ENCODE data around the gene MACROD2. TPM values are rescaled to one million over a fixed set of nuclear protein-coding genes. Genes with fewer than 3 reads are reported as not detected.

The MACROD2 gene
- total and polyA plus RNA-seq, 4 donors: 0.66 to 10.5 (median 3.3) TPM

DNA sequence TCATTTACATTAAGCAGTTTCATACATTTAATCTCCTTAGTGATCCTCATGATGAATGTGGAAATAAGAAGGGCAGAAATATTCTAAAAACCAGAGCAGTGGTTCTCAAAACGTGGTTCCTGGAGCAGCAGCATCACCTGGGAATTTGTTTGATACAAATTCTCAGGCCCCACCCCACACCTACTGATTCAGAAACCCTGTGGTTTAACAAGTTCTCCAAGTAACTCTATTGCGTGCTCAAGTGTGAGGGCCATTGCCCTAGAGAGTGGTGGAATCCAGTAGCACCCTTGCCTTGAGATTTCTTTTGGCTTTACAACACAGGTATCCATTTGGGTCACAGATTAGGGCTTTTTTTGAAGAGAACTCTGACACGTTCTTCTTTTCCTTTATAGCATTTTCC is 696.7 kb downstream of the MACROD2 start:
- no peak for DNase-seq (ENCODE audit: low spot score)
- no peak overlapping the region for H3K4me3 ChIP-seq (ENCODE audit: low read depth in 1 of 3, low read length in 3 of 3)
- no peak overlapping the region for H3K27ac ChIP-seq (ENCODE audit: low read depth in 1 of 2, low read length in 2 of 2)
- no peaks in the 10 kb centered on the region for H3K27me3 ChIP-seq (ENCODE audit: control insufficient read depth in 4 of 4, insufficient read depth in 4 of 4, low read length in 3 of 4)
- H3K9ac ChIP-seq (ENCODE audit: low read depth in 1 of 2, low read length in 2 of 2): no peak overlapping the region
- TF ChIP-seq NR2F2 (IDR thresholded peaks at IDR 0.05): no peak
- TF ChIP-seq HNF4G (IDR thresholded peaks at IDR 0.05): no peak
- TF ChIP-seq, protein P1, sequence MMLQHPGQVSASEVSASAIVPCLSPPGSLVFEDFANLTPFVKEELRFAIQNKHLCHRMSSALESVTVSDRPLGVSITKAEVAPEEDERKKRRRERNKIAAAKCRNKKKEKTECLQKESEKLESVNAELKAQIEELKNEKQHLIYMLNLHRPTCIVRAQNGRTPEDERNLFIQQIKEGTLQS (IDR thresholded peaks at IDR 0.05): no peak
- 90% methylated on average over 3 of the region's 3 CpGs for WGBS
- peaks cover 1 to 3% (median 2%) of the 10 kb centered on the region in 4 donors for H3K4me1 ChIP-seq (ENCODE audit: control insufficient read depth in 4 of 4, insufficient read depth in 4 of 4, low read length in 3 of 4)
- no peaks in the 10 kb centered on the region for H3K9me3 ChIP-seq (ENCODE audit: control insufficient read depth in 4 of 4, low read length in 3 of 4)
- H3K36me3 ChIP-seq (ENCODE audit: control insufficient read depth in 4 of 4, insufficient read depth in 3 of 4, low read depth in 1 of 4, low read length in 3 of 4): no peaks in the 10 kb centered on the region

DNA sequence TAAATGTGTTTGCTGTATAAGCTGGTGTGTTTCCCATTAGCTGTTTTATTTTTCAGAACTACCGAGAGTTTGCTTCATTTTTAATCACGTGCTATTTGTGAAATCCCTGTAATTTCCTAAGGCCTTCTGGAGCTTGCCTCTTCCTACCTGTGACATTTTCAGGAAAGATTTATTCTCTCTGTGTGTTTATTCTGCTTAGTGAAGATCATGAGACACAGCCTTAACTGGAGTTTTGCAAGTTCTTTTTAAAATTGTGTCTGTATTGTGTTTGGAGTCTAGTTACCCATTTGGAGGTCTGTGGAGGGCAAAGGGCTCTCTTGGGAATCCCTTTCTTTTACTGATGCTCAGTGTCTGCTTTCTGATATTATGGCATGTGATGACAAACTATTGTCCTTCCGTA is 701.2 kb downstream of the MACROD2 start:
- DNase-seq (ENCODE audit: low spot score): no peak
- Histone ChIP-seq H3K27me3 (ENCODE audit: control insufficient read depth in 4 of 4, insufficient read depth in 4 of 4, low read length in 3 of 4) (no peaks in the 10 kb centered on the region), H3K36me3 (ENCODE audit: control insufficient read depth in 4 of 4, insufficient read depth in 3 of 4, low read depth in 1 of 4, low read length in 3 of 4) (no peaks in the 10 kb centered on the region), H3K4me3 (ENCODE audit: low read depth in 1 of 3, low read length in 3 of 3) (no peak overlapping the region), H3K27ac (ENCODE audit: low read depth in 1 of 2, low read length in 2 of 2) (no peak overlapping the region), H3K9ac (ENCODE audit: low read depth in 1 of 2, low read length in 2 of 2) (no peak overlapping the region), H3K4me1 (ENCODE audit: control insufficient read depth in 4 of 4, insufficient read depth in 4 of 4, low read length in 3 of 4) (peaks cover 2 to 27% (median 12%) of the 10 kb centered on the region in 4 donors), H3K9me3 (ENCODE audit: control insufficient read depth in 4 of 4, low read length in 3 of 4) (no peaks in the 10 kb centered on the region)
- 79% methylated on average over 3 of the region's 3 CpGs for WGBS
- TF ChIP-seq YY1 (IDR thresholded peaks at IDR 0.05) (no peak), EGR1 (IDR thresholded peaks at IDR 0.05; ENCODE audit: low read depth in 2 of 2) (no peak), RXRA (IDR thresholded peaks at IDR 0.05) (no peak)
- TF ChIP-seq, protein P2, sequence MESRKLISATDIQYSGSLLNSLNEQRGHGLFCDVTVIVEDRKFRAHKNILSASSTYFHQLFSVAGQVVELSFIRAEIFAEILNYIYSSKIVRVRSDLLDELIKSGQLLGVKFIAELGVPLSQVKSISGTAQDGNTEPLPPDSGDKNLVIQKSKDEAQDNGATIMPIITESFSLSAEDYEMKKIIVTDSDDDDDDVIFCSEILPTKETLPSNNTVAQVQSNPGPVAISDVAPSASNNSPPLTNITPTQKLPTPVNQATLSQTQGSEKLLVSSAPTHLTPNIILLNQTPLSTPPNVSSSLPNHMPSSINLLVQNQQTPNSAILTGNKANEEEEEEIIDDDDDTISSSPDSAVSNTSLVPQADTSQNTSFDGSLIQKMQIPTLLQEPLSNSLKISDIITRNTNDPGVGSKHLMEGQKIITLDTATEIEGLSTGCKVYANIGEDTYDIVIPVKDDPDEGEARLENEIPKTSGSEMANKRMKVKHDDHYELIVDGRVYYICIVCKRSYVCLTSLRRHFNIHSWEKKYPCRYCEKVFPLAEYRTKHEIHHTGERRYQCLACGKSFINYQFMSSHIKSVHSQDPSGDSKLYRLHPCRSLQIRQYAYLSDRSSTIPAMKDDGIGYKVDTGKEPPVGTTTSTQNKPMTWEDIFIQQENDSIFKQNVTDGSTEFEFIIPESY (IDR thresholded peaks at IDR 0.05): no peak

DNA sequence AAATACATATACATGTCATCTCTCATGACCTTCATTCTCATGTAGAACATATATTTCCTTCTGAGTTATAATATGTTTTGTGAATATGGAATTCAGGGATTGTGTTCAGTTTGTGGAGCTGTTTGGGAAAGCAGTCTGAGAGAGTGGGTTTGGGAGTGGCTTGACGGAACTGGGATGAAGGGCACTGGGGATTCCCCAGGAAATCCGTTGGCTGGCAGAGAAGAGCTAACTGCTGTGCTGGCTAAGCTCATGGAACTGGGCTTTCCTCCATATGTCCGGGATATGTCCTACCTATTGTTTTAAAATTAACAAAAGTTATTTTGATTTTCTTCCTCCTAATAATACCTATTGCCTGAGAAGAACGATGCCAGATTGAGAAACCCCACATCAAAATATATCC is 701.6 kb downstream of the MACROD2 start:
- DNase-seq (ENCODE audit: low spot score): no peak
- Histone ChIP-seq H3K36me3 (ENCODE audit: control insufficient read depth in 4 of 4, insufficient read depth in 3 of 4, low read depth in 1 of 4, low read length in 3 of 4) (no peaks in the 10 kb centered on the region), H3K4me1 (ENCODE audit: control insufficient read depth in 4 of 4, insufficient read depth in 4 of 4, low read length in 3 of 4) (peaks cover 2 to 27% (median 12%) of the 10 kb centered on the region in 4 donors), H3K9ac (ENCODE audit: low read depth in 1 of 2, low read length in 2 of 2) (no peak overlapping the region), H3K9me3 (ENCODE audit: control insufficient read depth in 4 of 4, low read length in 3 of 4) (no peaks in the 10 kb centered on the region), H3K4me3 (ENCODE audit: low read depth in 1 of 3, low read length in 3 of 3) (no peak overlapping the region), H3K27ac (ENCODE audit: low read depth in 1 of 2, low read length in 2 of 2) (no peak overlapping the region), H3K27me3 (ENCODE audit: control insufficient read depth in 4 of 4, insufficient read depth in 4 of 4, low read length in 3 of 4) (no peaks in the 10 kb centered on the region)
- WGBS: 33% methylated on average over 4 of the region's 4 CpGs
- TF ChIP-seq HNF4G (IDR thresholded peaks at IDR 0.05) (no peak), TAF1 (conservative IDR thresholded peaks at IDR 0.05) (no peak), EGR1 (IDR thresholded peaks at IDR 0.05; ENCODE audit: low read depth in 2 of 2) (no peak), HNF4A (conservative IDR thresholded peaks at IDR 0.05) (no peak), YY1 (IDR thresholded peaks at IDR 0.05) (no peak), SP1 (IDR thresholded peaks at IDR 0.05) (no peak)
- TF ChIP-seq, protein P3, sequence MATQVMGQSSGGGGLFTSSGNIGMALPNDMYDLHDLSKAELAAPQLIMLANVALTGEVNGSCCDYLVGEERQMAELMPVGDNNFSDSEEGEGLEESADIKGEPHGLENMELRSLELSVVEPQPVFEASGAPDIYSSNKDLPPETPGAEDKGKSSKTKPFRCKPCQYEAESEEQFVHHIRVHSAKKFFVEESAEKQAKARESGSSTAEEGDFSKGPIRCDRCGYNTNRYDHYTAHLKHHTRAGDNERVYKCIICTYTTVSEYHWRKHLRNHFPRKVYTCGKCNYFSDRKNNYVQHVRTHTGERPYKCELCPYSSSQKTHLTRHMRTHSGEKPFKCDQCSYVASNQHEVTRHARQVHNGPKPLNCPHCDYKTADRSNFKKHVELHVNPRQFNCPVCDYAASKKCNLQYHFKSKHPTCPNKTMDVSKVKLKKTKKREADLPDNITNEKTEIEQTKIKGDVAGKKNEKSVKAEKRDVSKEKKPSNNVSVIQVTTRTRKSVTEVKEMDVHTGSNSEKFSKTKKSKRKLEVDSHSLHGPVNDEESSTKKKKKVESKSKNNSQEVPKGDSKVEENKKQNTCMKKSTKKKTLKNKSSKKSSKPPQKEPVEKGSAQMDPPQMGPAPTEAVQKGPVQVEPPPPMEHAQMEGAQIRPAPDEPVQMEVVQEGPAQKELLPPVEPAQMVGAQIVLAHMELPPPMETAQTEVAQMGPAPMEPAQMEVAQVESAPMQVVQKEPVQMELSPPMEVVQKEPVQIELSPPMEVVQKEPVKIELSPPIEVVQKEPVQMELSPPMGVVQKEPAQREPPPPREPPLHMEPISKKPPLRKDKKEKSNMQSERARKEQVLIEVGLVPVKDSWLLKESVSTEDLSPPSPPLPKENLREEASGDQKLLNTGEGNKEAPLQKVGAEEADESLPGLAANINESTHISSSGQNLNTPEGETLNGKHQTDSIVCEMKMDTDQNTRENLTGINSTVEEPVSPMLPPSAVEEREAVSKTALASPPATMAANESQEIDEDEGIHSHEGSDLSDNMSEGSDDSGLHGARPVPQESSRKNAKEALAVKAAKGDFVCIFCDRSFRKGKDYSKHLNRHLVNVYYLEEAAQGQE (IDR thresholded peaks at IDR 0.05): no peak

Data from liver (tissue), 9 donors.